ENCODE data around the gene TOLLIP.
"Not testable (repeated sequence)": the region's sequence is repeated elsewhere in the genome, so short reads cannot be mapped to it uniquely, and the experiment has no call there.

TOLLIP gene

DNA sequence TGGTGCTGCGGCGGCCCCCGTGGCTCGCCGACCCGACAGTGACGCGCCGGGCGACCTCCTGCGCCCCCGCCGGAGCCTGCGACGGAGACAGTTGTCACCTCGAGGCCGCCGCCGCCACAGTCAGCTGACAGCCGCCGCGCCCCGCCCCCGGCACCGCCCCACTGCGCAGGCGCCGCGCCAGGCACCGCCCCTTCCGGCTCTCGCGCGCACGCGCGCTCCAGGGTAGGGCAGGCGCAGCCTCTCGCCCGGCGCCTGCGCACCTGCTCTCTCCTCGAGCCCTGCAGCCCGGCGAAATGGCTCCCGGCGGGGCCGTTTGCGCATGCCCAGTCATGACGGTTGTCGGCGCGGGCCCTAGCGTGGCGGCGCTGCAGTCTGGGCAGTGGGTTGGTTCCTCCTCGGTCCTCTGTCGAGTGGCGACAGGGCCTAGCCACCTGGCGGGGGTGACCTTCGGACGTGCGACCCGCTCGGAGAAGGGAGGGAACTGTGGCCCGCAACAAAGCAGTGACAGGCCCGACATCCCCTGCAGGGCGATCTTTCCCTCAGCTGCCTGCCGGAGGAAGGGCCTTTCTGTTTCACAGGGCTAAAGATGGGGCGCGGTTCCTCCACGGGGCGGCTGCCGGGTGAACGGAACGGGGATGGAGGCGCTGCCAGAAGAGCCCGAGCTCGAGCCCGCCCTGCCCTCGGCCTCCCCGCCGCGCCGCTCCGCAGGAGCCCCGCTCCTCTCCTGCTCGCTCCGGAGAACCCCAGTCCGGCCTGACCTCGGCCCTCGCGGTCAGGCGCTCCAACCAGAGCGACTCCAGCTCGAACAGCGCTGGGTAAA is at the start of gene TOLLIP:
TOLLIP (minus strand) TSS at position 135 of the 820 bp plus-strand sequence; CDS start at position 1, 134 bp downstream.
- peak within 1 kb of the TSS; percentile 74 for H3K4me3 ChIP-seq (ENCODE audit: low read depth, low read length)
- in situ Hi-C loops (cut with HindIII; ENCODE audit: low pct_ligation_motif_present, low sequenced_read_pairs): no loop called here
- H3K27ac ChIP-seq: peak within 1 kb of the TSS; percentile 55
- no peaks in the 10 kb centered on the region for H3K36me3 ChIP-seq (replicated peaks)
- DNase-seq: peak; percentile 84
- H3K27me3 ChIP-seq (replicated peaks): no peaks in the 10 kb centered on the region
- TF ChIP-seq, protein P1, sequence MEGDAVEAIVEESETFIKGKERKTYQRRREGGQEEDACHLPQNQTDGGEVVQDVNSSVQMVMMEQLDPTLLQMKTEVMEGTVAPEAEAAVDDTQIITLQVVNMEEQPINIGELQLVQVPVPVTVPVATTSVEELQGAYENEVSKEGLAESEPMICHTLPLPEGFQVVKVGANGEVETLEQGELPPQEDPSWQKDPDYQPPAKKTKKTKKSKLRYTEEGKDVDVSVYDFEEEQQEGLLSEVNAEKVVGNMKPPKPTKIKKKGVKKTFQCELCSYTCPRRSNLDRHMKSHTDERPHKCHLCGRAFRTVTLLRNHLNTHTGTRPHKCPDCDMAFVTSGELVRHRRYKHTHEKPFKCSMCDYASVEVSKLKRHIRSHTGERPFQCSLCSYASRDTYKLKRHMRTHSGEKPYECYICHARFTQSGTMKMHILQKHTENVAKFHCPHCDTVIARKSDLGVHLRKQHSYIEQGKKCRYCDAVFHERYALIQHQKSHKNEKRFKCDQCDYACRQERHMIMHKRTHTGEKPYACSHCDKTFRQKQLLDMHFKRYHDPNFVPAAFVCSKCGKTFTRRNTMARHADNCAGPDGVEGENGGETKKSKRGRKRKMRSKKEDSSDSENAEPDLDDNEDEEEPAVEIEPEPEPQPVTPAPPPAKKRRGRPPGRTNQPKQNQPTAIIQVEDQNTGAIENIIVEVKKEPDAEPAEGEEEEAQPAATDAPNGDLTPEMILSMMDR (IDR thresholded peaks at IDR 0.05; ENCODE audit: low read depth, low read length, missing control alignments): peak; percentile 41

DNA sequence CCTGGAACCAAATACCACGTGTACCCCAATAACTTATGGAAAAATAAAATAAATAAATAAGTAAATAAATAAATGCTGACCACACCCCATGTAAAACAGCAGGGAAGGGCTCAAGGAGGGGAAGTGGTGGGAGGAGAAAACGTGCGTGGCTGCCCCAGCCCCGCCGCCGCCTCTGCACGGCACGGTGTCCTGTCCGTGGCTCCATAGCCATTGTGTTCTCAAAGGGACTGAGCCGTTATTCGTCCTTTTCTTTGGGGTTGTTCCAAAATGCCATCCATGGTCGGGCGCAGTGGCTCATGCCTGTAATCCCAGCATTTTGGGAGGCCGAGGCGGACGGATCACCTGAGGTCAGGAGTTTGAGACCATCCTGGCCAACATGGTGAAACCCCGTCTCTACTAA is 49.5 kb upstream of the TOLLIP start:
- in situ Hi-C loops (cut with HindIII; ENCODE audit: low pct_ligation_motif_present, low sequenced_read_pairs); H3K27ac ChIP-seq; DNase-seq; H3K4me3 ChIP-seq (ENCODE audit: low read depth, low read length); H3K27me3 ChIP-seq (replicated peaks); H3K36me3 ChIP-seq (replicated peaks): not testable (repeated sequence)

DNA sequence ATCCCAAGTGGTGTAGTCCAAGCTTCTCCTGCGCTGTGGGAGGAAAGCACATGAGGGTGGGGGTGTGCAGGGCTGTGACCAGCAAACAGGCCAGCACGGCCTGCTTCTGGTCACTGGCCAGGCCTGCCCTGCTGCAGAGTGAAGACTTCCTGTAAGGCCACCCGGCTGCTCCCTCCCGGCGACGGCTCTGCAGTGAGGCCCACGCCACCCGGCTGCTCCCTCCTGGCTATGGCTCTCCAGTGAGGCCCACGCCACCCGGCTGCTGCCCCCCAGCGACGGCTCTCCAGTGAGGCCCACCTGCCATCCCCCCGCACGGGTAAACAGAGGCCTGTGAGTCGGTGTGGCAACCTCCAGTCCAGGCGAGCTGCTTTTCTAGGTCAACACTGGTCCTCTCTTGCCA is 48.9 kb upstream of the TOLLIP start:
- Histone ChIP-seq H3K27me3 (replicated peaks) (no peaks in the 10 kb centered on the region), H3K36me3 (replicated peaks) (no peaks in the 10 kb centered on the region), H3K27ac (no peak overlapping the region), H3K4me3 (ENCODE audit: low read depth, low read length) (no peak overlapping the region)
- in situ Hi-C loops (cut with HindIII; ENCODE audit: low pct_ligation_motif_present, low sequenced_read_pairs): no loop called here
- DNase-seq: no peak
- TF ChIP-seq, protein P1 (IDR thresholded peaks at IDR 0.05; ENCODE audit: low read depth, low read length, missing control alignments): no peak

DNA sequence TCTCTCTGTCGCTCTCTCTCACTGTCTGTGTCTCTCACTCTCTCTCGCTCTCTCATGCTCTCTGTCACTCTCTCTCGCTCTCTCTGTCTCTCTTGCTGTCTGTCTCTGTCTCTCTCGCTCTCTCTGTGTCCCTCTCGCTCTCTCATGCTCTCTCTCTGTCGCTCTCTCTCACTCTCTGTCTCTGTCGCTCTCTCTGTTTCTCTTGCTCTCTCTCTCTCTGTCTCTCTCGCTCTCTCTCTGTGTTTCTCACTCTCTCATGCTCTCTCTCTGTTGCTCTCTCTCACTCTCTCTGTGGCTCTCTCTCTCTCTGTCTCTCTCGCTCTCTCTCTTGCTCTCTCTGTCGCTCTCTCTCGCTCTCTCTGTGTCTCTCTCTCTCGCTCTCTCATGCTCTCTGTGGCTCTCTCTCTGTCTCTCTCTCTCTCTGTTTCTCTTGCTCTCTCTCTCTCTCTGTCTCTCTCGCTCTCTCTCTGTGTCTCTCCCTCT is 47.1 kb upstream of the TOLLIP start:
- TF ChIP-seq, protein P1 (IDR thresholded peaks at IDR 0.05; ENCODE audit: low read depth, low read length, missing control alignments): no peak
- no peak for DNase-seq
- no peak overlapping the region for H3K27ac ChIP-seq
- no peak overlapping the region for H3K4me3 ChIP-seq (ENCODE audit: low read depth, low read length)
- no peaks in the 10 kb centered on the region for H3K27me3 ChIP-seq (replicated peaks)
- in situ Hi-C loops (cut with HindIII; ENCODE audit: low pct_ligation_motif_present, low sequenced_read_pairs): no loop called here
- no peaks in the 10 kb centered on the region for H3K36me3 ChIP-seq (replicated peaks)

DNA sequence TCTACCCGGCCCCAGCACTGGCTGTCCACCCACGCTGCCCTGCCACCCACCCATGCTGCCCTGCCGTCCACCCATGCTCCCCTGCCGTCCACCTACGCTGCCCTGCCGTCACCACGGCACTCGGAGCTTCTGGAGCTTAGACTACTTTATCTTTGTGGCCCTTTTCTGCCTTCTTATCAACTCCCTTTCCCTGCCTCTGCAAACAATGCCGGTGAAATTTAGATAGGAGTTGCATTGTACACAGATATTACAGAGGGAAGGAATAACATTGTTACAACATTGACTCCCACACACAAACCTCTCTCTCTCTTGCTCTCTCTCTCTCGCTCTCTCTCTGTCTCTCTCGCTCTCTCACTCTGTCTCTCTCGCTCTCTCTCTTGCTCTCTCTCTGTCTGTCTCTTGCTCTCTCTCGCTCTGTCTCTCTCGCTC is 46.6 kb upstream of the TOLLIP start:
- in situ Hi-C loops (cut with HindIII; ENCODE audit: low pct_ligation_motif_present, low sequenced_read_pairs): no loop called here
- Histone ChIP-seq H3K4me3 (ENCODE audit: low read depth, low read length) (no peak overlapping the region), H3K36me3 (replicated peaks) (no peaks in the 10 kb centered on the region), H3K27me3 (replicated peaks) (no peaks in the 10 kb centered on the region), H3K27ac (no peak overlapping the region)
- no peak for DNase-seq
- TF ChIP-seq, protein P1 (IDR thresholded peaks at IDR 0.05; ENCODE audit: low read depth, low read length, missing control alignments): no peak

DNA sequence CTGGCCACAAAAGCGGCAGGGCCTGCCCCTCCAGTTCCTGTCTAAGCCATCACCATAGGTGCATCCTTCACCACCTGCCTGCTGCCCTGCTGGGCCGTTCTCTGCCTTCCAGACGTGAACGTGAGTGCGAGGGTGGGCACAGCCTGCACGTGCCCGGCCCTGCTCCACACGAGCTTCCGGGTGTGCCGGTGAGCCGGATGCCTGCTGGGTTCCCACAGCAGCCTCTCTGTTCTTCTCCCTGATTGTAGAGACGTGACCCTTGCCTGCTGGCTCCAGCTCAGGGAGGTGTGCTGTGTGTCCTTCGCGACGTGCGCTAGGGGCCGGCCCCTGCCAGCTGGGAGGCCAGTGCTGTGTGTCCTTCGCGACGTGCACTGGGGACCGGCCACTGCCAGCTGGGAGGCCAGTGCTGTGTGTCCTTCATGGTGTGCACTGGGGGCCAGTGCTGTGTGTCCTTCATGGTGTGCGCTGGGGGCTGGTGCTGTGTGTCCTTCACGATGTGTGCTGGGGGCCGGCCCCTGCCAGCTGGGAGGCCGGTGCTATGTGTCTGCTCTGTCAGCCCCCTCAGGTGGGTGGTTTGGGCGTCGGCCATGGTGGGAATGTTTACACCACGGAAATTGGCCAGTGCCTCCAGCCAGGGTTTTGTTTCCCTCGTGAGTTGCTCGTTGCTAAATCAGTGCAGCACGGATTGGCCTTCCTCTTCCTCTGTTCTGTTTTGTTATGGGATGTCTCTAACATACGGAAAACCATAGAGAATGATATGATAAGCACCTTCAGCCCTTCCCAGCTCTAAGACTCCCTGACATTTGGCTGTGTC is 44.9 kb upstream of the TOLLIP start:
- no peak overlapping the region for H3K4me3 ChIP-seq (ENCODE audit: low read depth, low read length)
- no peaks in the 10 kb centered on the region for H3K27me3 ChIP-seq (replicated peaks)
- no peak for DNase-seq
- TF ChIP-seq, protein P1 (IDR thresholded peaks at IDR 0.05; ENCODE audit: low read depth, low read length, missing control alignments): no peak
- in situ Hi-C loops (cut with HindIII; ENCODE audit: low pct_ligation_motif_present, low sequenced_read_pairs): no loop called here
- H3K36me3 ChIP-seq (replicated peaks): no peaks in the 10 kb centered on the region
- no peak overlapping the region for H3K27ac ChIP-seq

All from brain microvascular endothelial cell (primary cell).